ENCODE results near the gene RNF149.
"Not testable (repeated sequence)": the region's sequence is repeated elsewhere in the genome, so short reads cannot be mapped to it uniquely, and the experiment has no call there.

Gene RNF149, protein sequence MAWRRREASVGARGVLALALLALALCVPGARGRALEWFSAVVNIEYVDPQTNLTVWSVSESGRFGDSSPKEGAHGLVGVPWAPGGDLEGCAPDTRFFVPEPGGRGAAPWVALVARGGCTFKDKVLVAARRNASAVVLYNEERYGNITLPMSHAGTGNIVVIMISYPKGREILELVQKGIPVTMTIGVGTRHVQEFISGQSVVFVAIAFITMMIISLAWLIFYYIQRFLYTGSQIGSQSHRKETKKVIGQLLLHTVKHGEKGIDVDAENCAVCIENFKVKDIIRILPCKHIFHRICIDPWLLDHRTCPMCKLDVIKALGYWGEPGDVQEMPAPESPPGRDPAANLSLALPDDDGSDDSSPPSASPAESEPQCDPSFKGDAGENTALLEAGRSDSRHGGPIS

DNA sequence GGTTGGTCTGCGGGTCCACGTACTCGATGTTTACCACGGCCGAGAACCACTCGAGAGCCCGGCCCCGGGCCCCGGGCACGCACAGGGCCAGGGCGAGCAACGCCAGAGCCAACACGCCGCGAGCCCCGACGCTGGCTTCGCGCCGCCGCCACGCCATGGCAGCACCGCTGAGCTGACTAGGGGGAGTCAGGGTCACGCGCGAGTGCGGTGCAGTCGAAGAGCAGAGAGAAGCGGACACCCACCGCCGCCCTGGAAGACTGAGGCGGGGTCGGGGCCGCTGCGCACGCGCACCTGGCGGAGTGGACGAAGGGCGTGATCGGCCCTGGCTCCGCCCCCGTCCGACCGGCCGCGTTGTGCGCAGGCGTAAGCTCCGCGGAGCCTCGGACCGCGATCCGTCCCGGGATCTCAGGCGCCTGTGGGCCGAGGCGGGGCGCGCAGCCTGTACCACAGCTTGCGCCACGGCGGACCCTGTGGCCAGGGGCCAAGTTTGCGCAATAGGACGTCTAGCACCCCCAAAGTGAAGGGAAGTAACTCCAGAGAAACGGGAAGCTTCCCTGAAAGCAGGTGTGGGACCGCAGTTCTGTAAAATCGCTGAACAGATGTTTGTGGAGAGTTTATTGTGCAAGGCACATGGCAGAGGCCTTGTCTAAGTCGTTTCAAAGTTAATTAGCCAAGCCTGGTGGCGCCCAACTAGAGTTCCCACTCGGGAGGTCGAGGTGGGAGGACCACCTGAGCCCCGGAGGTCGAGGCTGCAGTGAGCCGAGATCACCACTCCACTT is at the start of gene RNF149:
TSS of gene RNF149 (minus strand) at position 270 of the 779 bp plus-strand sequence. CDS start at position 157, 113 bp downstream.
- Mint-ChIP-seq H3K27me3 (no peaks in the 10 kb centered on the region), H3K36me3 (ENCODE audit: insufficient read depth) (peaks cover 40% of the 10 kb centered on the region), H3K4me3 (peak within 1 kb of the TSS; percentile 93), H3K27ac (ENCODE audit: low read depth) (peak within 1 kb of the TSS; percentile 97), H3K9me3 (no peaks in the 10 kb centered on the region), H3K4me1 (peaks cover 62% of the 10 kb centered on the region)
- peak; percentile 83 to 92 for DNase-seq (ENCODE audit: low spot score in 2 of 2)
- peak; percentile 58 for ATAC-seq (replicated peaks; ENCODE audit: extremely low read depth, poor library complexity, severe bottlenecking)

DNA sequence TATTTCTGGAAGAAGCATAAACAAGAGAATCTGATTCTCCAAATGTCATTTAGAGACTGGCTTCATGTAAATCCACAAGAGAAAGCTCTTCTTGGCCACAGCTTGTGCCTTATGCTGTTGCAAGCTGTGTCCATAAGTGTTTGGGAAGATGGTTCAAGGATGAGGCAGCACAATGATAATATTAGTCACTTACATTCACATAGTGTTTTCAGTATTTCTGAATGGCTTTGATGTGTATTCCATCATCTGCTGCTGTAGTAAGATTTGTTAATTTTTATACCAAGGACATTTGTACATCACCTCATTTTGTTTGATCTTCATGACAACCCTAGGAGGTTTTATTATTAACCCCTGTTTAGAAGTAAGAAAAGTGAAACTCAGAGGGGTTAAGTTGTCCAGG is 48.9 kb upstream of the RNF149 start:
- Mint-ChIP-seq H3K36me3 (ENCODE audit: insufficient read depth) (no peaks in the 10 kb centered on the region), H3K27me3 (no peaks in the 10 kb centered on the region), H3K27ac (ENCODE audit: low read depth) (no peak overlapping the region), H3K9me3 (no peaks in the 10 kb centered on the region), H3K4me1 (peaks cover 22% of the 10 kb centered on the region), H3K4me3 (no peak overlapping the region)
- DNase-seq (ENCODE audit: low spot score in 2 of 2): no peak
- ATAC-seq (replicated peaks; ENCODE audit: extremely low read depth, poor library complexity, severe bottlenecking): no peak

DNA sequence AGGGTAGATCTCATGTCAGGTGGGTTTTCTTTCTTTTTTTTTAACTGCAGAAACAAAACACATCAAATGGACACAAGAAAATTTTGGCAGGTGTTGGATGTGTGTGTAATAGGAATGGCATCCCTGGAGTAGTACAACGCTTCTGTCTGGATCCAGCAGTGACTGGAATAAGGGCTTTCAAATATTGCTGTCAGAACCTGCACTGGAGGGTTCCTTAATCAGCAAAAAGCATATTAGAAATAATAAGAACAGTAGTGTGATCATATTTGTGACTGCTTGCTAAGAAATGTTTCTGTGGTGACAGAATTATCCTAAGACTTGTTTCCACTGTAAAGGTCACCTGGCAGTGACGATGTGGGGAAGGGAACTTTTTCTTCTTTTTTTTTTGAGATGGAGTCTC is 48.0 kb upstream of the RNF149 start:
- ATAC-seq (replicated peaks; ENCODE audit: extremely low read depth, poor library complexity, severe bottlenecking) (no peak), DNase-seq (ENCODE audit: low spot score in 2 of 2) (no peak)
- Mint-ChIP-seq H3K27ac (ENCODE audit: low read depth) (no peak overlapping the region), H3K27me3 (no peaks in the 10 kb centered on the region), H3K9me3 (no peaks in the 10 kb centered on the region), H3K4me3 (no peak overlapping the region), H3K36me3 (ENCODE audit: insufficient read depth) (no peaks in the 10 kb centered on the region), H3K4me1 (peaks cover 13% of the 10 kb centered on the region)

DNA sequence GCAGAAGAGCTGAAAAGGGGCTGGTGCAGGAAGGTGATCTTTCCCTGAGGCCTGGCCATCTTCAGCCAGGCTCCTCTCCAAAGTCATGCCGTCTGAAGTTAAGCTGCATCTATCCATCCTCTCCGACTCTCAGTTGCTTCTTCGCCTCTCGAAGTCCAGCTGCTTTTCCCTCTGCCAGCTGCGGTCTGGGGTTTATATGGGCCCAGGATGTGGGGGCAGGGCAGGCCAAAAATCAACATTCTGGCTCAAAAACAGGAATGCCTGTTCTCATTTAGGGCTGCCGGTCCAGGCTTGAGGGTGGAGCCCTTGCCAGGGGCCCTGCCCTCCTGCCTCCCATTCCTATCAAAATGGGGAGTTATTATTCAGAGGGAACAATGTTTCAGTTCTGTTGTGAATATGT is 47.6 kb upstream of the RNF149 start:
- no peak overlapping the region for H3K27ac Mint-ChIP-seq (ENCODE audit: low read depth)
- H3K36me3 Mint-ChIP-seq (ENCODE audit: insufficient read depth): no peaks in the 10 kb centered on the region
- H3K9me3 Mint-ChIP-seq: no peaks in the 10 kb centered on the region
- no peaks in the 10 kb centered on the region for H3K27me3 Mint-ChIP-seq
- ATAC-seq (replicated peaks; ENCODE audit: extremely low read depth, poor library complexity, severe bottlenecking): no peak
- no peak overlapping the region for H3K4me3 Mint-ChIP-seq
- DNase-seq (ENCODE audit: low spot score in 2 of 2): no peak
- peaks cover 8% of the 10 kb centered on the region for H3K4me1 Mint-ChIP-seq

DNA sequence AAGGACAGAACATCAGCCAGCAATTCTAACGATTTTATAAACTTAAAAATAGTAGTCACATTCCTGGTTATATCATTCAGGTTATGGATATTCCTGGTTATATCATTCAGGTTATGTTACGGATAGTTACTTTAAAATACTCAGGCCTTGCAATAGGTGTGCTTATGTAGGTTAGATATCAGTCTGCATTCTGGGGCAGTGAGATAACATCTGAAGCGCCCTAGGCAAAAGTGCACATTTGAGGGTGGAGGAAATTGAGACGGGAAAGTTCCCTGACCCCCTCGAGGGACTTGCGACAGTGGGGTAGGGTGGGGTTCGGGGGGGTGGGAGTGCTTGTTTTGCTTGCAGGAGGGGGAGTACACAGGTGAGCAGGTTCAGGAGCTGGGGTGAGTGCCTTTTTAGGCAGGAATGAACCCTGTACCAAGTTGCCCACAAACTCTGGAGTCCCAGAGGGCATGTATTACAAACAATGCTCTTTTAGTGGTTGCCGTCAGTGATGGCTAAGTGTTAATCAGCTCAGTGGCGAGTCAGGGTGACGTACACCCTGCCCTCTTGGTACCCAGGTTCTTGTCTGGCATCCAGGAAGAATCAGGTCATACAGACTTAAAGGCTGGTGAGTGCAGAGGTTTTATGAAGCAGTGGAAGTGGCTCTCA is 47.0 kb upstream of the RNF149 start:
- Mint-ChIP-seq H3K36me3 (ENCODE audit: insufficient read depth) (no peaks in the 10 kb centered on the region), H3K4me1 (peaks cover 7% of the 10 kb centered on the region), H3K27me3 (no peaks in the 10 kb centered on the region), H3K27ac (ENCODE audit: low read depth) (no peak overlapping the region), H3K4me3 (no peak overlapping the region), H3K9me3 (no peaks in the 10 kb centered on the region)
- DNase-seq (ENCODE audit: low spot score in 2 of 2) (no peak), ATAC-seq (replicated peaks; ENCODE audit: extremely low read depth, poor library complexity, severe bottlenecking) (no peak)

DNA sequence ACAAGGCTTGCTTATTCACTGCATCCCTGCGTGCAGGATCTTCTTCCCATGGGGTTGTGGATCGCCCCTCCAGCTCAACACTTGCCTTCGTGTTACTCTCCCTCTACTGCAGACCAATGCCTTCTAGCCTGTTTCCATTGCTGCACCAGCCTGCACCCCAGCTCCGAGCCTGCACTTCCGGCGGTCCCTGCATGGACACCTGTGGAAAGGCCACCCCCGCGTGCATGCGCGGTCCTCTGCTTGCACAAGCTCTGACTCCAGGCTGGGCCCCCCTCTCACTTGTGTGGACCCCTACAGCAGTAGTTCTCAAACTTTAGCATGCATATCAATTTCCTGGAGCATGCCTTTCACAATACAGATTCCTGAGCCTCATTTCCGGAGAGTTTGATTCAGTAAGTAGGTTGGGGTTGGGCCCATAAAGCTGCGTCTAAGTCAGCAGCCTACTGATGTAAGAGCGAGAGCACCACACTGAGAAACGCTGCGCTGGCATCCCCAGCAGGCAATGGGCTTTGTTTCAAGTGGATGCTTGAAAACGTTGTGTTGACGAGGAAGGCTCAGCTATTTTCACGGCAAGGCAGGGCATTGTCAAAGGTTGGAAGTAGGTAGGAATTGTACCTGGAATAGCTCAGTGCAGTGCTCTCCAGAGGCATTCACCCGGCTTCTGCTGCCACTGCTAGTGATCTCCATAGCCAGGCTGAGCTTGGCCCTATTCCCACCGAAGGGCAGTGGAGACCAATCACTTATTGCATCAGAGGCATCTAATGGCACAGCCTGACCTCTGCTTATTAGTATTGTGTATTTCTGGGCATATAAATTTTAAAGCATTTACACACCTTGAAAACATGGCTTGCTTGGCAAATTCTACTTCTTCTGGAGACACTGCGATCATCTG is 46.2 kb upstream of the RNF149 start:
- no peaks in the 10 kb centered on the region for H3K27me3 Mint-ChIP-seq
- H3K4me1 Mint-ChIP-seq: peaks cover 6% of the 10 kb centered on the region
- no peaks in the 10 kb centered on the region for H3K9me3 Mint-ChIP-seq
- H3K4me3 Mint-ChIP-seq: no peak overlapping the region
- H3K27ac Mint-ChIP-seq (ENCODE audit: low read depth): no peak overlapping the region
- ATAC-seq (replicated peaks; ENCODE audit: extremely low read depth, poor library complexity, severe bottlenecking): no peak
- H3K36me3 Mint-ChIP-seq (ENCODE audit: insufficient read depth): no peaks in the 10 kb centered on the region
- no peak for DNase-seq (ENCODE audit: low spot score in 2 of 2)

DNA sequence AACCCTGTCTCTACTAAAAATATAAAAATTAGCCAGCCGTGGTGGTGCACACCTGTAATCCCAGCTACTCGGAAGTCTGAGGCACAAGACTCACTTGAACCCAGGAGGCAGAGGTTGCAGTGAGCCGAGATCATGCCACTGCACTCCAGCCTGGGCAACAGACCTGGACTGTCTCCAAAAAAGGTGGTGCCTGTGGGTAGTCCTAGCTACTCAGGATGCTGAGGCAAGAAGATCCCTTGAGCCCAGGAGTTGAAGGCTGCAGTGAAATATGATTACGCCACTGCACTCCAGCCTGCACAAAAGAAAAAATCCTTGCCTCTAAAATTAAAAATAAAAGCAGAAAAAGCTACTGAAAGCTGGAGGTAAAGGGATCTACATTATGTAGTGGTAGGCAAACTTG is 44.1 kb upstream of the RNF149 start:
- ATAC-seq (replicated peaks; ENCODE audit: extremely low read depth, poor library complexity, severe bottlenecking); H3K9me3 Mint-ChIP-seq; DNase-seq (ENCODE audit: low spot score in 2 of 2); H3K4me3 Mint-ChIP-seq; H3K27me3 Mint-ChIP-seq; H3K27ac Mint-ChIP-seq (ENCODE audit: low read depth); H3K36me3 Mint-ChIP-seq (ENCODE audit: insufficient read depth); H3K4me1 Mint-ChIP-seq: not testable (repeated sequence)

DNA sequence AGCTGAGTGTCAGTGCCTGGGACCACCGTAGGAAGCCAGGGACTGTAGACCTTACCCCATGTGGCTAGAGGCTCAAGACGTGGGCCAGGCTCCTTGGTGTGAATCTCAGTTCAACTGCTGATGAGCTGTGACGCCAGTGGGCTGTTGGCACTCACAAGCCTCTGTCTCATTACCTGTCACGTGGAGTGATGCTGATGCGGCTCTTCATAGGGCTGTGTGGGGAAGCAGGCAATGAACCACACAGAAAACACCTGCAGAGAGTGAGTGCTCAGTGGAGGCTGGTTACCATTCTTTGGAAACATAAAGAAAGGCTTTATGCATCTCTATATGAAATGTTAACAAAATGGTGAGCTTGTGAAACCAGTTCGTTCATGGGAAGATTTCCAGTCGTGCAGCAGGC is 42.7 kb upstream of the RNF149 start:
- DNase-seq (ENCODE audit: low spot score in 2 of 2) (no peak), ATAC-seq (replicated peaks; ENCODE audit: extremely low read depth, poor library complexity, severe bottlenecking) (no peak)
- no peaks in the 10 kb centered on the region for H3K27me3 Mint-ChIP-seq
- no peaks in the 10 kb centered on the region for H3K9me3 Mint-ChIP-seq
- no peak overlapping the region for H3K4me3 Mint-ChIP-seq
- H3K36me3 Mint-ChIP-seq (ENCODE audit: insufficient read depth): no peaks in the 10 kb centered on the region
- no peak overlapping the region for H3K27ac Mint-ChIP-seq (ENCODE audit: low read depth)
- H3K4me1 Mint-ChIP-seq: peaks cover 6% of the 10 kb centered on the region

DNA sequence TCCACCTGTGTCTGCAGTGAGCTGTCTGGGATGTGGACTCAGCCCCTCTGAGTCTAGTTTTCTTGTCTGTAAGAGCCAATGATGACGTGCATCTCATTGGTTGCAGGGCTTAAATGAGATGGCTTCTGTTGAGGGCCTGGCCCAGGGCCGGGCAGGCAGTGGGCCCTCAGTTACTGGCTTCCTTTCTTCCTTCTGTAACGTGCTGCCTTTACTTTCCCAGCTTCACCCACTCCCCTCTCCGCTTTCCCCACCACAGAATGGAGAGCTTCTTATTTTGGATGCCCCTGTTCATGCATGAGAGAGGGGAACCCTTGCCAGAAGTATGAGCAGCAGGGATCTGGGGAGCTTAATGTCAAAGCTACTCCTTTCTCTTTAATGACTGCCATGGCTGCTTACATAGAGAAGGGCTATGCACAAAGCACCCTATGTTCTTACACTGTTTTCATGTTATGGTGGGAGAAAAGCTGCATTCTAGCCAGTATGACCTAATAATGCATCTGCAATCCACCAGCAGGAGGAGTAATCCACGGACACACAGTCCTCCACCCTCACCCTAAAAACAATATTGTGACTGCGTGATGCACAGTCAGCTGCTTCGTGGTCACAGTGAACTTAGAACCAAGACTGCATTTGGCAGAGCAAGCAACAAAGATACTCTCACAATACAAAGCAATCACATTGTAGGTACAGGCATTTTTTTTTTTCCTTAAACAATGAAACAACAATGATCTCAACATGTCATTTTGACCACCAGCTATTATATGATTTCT is 41.6 kb upstream of the RNF149 start:
- H3K9me3 Mint-ChIP-seq: no peaks in the 10 kb centered on the region
- no peak overlapping the region for H3K4me3 Mint-ChIP-seq
- ATAC-seq (replicated peaks; ENCODE audit: extremely low read depth, poor library complexity, severe bottlenecking): no peak
- DNase-seq (ENCODE audit: low spot score in 2 of 2): no peak
- no peaks in the 10 kb centered on the region for H3K36me3 Mint-ChIP-seq (ENCODE audit: insufficient read depth)
- peaks cover 6% of the 10 kb centered on the region for H3K4me1 Mint-ChIP-seq
- no peak overlapping the region for H3K27ac Mint-ChIP-seq (ENCODE audit: low read depth)
- H3K27me3 Mint-ChIP-seq: no peaks in the 10 kb centered on the region

DNA sequence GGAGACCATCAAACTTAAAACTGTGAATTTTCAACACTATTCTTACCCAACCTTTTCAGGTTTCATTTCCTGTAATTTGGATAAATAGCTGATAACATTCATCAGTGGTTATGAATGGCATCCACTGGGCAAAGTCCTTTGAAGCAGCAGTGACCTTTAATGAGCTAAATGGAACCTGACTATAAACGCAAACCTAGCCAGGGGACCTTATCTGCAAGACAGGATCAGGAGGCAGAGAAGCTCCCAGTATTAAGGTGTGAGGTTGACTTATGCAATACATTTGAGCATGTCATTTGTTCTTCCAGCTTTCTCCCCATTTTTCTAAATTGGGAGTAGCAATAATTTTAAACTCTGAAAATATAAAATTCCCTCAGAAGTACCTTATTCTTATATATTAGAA is 40.4 kb upstream of the RNF149 start:
- H3K27me3 Mint-ChIP-seq: no peaks in the 10 kb centered on the region
- ATAC-seq (replicated peaks; ENCODE audit: extremely low read depth, poor library complexity, severe bottlenecking): no peak
- H3K4me1 Mint-ChIP-seq: peaks cover 6% of the 10 kb centered on the region
- H3K27ac Mint-ChIP-seq (ENCODE audit: low read depth): no peak overlapping the region
- no peak for DNase-seq (ENCODE audit: low spot score in 2 of 2)
- H3K36me3 Mint-ChIP-seq (ENCODE audit: insufficient read depth): no peaks in the 10 kb centered on the region
- H3K4me3 Mint-ChIP-seq: no peak overlapping the region
- H3K9me3 Mint-ChIP-seq: no peaks in the 10 kb centered on the region

DNA sequence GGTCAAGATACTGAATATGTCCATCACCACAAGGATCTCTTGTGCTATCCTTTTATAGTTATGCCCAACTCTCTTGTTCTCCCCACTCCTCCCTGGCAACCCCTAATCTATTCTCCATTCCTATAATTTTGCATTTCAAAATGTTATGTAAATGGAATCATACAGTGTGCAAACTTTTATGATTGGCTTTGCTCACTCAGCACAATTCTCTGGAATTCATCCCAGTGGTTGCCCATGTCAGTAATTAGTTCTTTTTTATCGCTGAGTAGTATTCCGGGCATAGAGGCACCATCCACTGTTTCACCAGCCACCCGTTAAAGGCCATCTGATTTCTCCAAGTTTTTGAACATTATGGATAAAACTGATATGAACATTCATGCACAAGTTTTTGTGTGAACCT is 38.4 kb upstream of the RNF149 start:
- no peaks in the 10 kb centered on the region for H3K9me3 Mint-ChIP-seq
- DNase-seq (ENCODE audit: low spot score in 2 of 2) (no peak), ATAC-seq (replicated peaks; ENCODE audit: extremely low read depth, poor library complexity, severe bottlenecking) (no peak)
- H3K4me3 Mint-ChIP-seq: no peak overlapping the region
- peaks cover 19% of the 10 kb centered on the region for H3K4me1 Mint-ChIP-seq
- no peaks in the 10 kb centered on the region for H3K36me3 Mint-ChIP-seq (ENCODE audit: insufficient read depth)
- no peaks in the 10 kb centered on the region for H3K27me3 Mint-ChIP-seq
- H3K27ac Mint-ChIP-seq (ENCODE audit: low read depth): no peak overlapping the region

Measured in central memory CD8-positive, alpha-beta T cell (primary cell).